GM12878 (cell line): ENCODE data around the gene TMEM44. TPM values are rescaled to one million over a fixed set of nuclear protein-coding genes. Genes with fewer than 3 reads are reported as not detected.
A peak's percentile ranks its signal among the peaks of the same experiment; 100 is the strongest.

ENCODE experiments used
- BCL11A ChIP-seq: IDR thresholded peaks from 2 replicates; pipeline ENCODE4 v1.6.1; 2011; ENCODE audit warnings: low read depth, low read length
- GABPA ChIP-seq: IDR thresholded peaks from 2 replicates; pipeline ENCODE4 v1.6.1; 2014; ENCODE audit warnings: antibody characterized with exemption, low read depth, mild to moderate bottlenecking, inconsistent platforms
- HDAC2 ChIP-seq: fragments of 200-600 bp; sonication (generic); IDR thresholded peaks from 2 replicates; pipeline ENCODE4 v1.6.1; 2017
- IKZF1 ChIP-seq: fragments of 450-650 bp; conservative IDR thresholded peaks from 2 replicates; pipeline ENCODE4 v1.6.1; 2017; ENCODE audit warnings: antibody characterized with exemption, mild to moderate bottlenecking
- IKZF2 ChIP-seq, 2 experiments: fragments of 450-650 bp; IDR thresholded peaks; 2 replicates each; pipeline ENCODE4 v1.6.1; 2017; ENCODE audit warnings: mild to moderate bottlenecking in 2 of 2, moderate library complexity in 2 of 2
- KAT2A ChIP-seq: conservative IDR thresholded peaks from 2 replicates; pipeline ENCODE4 v1.6.1; 2011; ENCODE audit warnings: low read depth, low read length; ENCODE audit not compliant: control insufficient read depth
- RBBP5 ChIP-seq: fragments of 200-600 bp; sonication (generic); conservative IDR thresholded peaks from 2 replicates; pipeline ENCODE4 v1.6.1; 2016
- SIN3A ChIP-seq: IDR thresholded peaks from 2 replicates; pipeline ENCODE4 v1.6.1; 2012; ENCODE audit warnings: low read depth, low read length, improper control_type of control experiment
- polyA plus RNA-seq, 11 experiments: library from polyadenylated mRNA; depleted of rRNA in 4 of 11; unstranded in 6 of 11; stranded (reverse) in 5 of 11; fragments of >200 nt; fragmentation: Nextera tagmentation in 4 of 11; fragmentation: Illumina TruSeq in 1 of 11; extraction: Ambion mirVana in 4 of 11; extraction: Trizol in 1 of 11; gene quantifications; 1 replicate in 1 of 11; 2 replicates in 10 of 11; pipeline versions ENCODE4 v1.2.1 to v1.2.3, GENCODE V29; 2011 to 2016; ENCODE audit warnings: inconsistent platforms in 2 of 11, missing spikeins in 2 of 11, low read depth in 1 of 11
- total RNA-seq, 4 experiments: library from RNA; depleted of rRNA in 3 of 4; stranded (reverse); fragments of >200 nt in 3 of 4; fragmentation: Illumina TruSeq in 1 of 4; extraction: Trizol in 1 of 4; gene quantifications; 2 replicates each; pipeline versions ENCODE4 v1.2.1 to v1.2.3, GENCODE V29; 2013 to 2021
- TF ChIP-seq, protein P1 (sequence below), 3 experiments: IDR thresholded peaks in 2 of 3; conservative IDR thresholded peaks in 1 of 3; 2 replicates each; pipeline ENCODE4 v1.5.1; 2011; ENCODE audit warnings: low read depth in 3 of 3, low read length in 3 of 3, mild to moderate bottlenecking in 3 of 3, control low read depth in 2 of 3, moderate library complexity in 2 of 3, inconsistent platforms in 1 of 3, mixed read lengths in 1 of 3; ENCODE audit not compliant: control insufficient read depth in 2 of 3, insufficient read depth in 1 of 3; ENCODE audit errors: extremely low read depth in 1 of 3
- TF ChIP-seq, protein P2 (sequence below): IDR thresholded peaks from 2 replicates; pipeline ENCODE4 v1.6.1; 2011; ENCODE audit warnings: low read depth, mild to moderate bottlenecking, low read length, moderate library complexity, borderline replicate concordance; ENCODE audit errors: extremely low read depth
- TF ChIP-seq, protein P3 (sequence below): fragments of 450-650 bp; IDR thresholded peaks from 2 replicates; pipeline ENCODE4 v1.6.1; 2017; ENCODE audit warnings: borderline replicate concordance
- TF ChIP-seq, protein P4 (sequence below): fragments of 450-650 bp; IDR thresholded peaks from 2 replicates; pipeline ENCODE4 v1.6.1; 2017; ENCODE audit warnings: mild to moderate bottlenecking, moderate library complexity
- TF ChIP-seq, protein P5 (sequence below): fragments of 450-650 bp; IDR thresholded peaks from 2 replicates; pipeline ENCODE4 v1.6.1; 2014; ENCODE audit warnings: mild to moderate bottlenecking
- TF ChIP-seq, protein P6 (sequence below): fragments of 450-650 bp; IDR thresholded peaks from 2 replicates; pipeline ENCODE4 v1.6.1; 2017; ENCODE audit warnings: mild to moderate bottlenecking, low read depth, inconsistent platforms; ENCODE audit not compliant: poor library complexity, severe bottlenecking

TMEM44 gene
- total and polyA plus RNA-seq, 10 of the 15 experiments (the other 5 are each of a cell fraction or from before 2014, with no cell fraction given) = 0.57 to 8.3 (median 3.6) TPM

DNA sequence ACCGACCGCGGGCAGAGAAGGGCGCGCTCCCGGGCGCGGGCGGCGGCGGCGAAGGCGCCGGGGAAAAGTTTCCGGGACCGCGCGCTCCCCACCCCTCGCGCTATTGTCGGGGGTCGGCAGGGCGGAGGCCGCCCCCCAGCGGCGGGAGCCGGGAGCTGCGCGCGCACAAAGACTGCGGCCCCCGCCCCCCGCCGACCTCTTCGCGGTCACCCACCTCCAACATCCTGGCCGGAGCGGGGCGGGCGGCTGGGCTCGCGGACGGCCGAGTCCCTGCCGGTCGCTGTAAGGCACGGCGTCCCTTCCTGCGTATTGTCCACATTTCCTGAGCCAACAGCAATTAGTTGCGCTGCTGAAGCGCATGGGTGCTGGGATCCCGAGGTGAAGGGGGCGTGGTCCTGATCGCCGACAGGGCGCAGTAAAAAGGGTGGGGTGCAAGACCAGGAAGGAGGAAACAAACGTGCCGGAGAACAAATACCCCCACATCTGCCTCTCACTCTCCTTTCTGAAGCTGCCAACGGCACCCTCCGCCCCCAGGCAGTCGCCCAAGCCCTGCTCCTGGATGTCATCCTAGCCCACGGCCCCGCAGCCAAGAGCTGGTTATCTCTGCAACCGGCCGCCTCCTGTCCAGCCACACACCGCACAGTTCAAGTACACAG lies at the start of gene TMEM44 (continued):
- TF ChIP-seq, protein P1, sequence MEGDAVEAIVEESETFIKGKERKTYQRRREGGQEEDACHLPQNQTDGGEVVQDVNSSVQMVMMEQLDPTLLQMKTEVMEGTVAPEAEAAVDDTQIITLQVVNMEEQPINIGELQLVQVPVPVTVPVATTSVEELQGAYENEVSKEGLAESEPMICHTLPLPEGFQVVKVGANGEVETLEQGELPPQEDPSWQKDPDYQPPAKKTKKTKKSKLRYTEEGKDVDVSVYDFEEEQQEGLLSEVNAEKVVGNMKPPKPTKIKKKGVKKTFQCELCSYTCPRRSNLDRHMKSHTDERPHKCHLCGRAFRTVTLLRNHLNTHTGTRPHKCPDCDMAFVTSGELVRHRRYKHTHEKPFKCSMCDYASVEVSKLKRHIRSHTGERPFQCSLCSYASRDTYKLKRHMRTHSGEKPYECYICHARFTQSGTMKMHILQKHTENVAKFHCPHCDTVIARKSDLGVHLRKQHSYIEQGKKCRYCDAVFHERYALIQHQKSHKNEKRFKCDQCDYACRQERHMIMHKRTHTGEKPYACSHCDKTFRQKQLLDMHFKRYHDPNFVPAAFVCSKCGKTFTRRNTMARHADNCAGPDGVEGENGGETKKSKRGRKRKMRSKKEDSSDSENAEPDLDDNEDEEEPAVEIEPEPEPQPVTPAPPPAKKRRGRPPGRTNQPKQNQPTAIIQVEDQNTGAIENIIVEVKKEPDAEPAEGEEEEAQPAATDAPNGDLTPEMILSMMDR (IDR thresholded peaks at IDR 0.05 in 2 of 3, conservative IDR thresholded peaks at IDR 0.05 in 1 of 3; ENCODE audit: control insufficient read depth in 2 of 3, extremely low read depth in 1 of 3, insufficient read depth in 1 of 3, low read depth in 3 of 3, low read length in 3 of 3) = peak; percentile 48 to 63 (median 60); a peak in 5 of 6 replicates
- TF ChIP-seq IKZF1 = peak; percentile 87
- TF ChIP-seq, protein P2, sequence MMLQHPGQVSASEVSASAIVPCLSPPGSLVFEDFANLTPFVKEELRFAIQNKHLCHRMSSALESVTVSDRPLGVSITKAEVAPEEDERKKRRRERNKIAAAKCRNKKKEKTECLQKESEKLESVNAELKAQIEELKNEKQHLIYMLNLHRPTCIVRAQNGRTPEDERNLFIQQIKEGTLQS = no peak
- TF ChIP-seq BCL11A = no peak
- TF ChIP-seq, protein P3, sequence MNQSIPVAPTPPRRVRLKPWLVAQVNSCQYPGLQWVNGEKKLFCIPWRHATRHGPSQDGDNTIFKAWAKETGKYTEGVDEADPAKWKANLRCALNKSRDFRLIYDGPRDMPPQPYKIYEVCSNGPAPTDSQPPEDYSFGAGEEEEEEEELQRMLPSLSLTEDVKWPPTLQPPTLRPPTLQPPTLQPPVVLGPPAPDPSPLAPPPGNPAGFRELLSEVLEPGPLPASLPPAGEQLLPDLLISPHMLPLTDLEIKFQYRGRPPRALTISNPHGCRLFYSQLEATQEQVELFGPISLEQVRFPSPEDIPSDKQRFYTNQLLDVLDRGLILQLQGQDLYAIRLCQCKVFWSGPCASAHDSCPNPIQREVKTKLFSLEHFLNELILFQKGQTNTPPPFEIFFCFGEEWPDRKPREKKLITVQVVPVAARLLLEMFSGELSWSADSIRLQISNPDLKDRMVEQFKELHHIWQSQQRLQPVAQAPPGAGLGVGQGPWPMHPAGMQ = no peak
- TF ChIP-seq KAT2A = no peak
- TF ChIP-seq RBBP5 = no peak
- TF ChIP-seq, protein P4, sequence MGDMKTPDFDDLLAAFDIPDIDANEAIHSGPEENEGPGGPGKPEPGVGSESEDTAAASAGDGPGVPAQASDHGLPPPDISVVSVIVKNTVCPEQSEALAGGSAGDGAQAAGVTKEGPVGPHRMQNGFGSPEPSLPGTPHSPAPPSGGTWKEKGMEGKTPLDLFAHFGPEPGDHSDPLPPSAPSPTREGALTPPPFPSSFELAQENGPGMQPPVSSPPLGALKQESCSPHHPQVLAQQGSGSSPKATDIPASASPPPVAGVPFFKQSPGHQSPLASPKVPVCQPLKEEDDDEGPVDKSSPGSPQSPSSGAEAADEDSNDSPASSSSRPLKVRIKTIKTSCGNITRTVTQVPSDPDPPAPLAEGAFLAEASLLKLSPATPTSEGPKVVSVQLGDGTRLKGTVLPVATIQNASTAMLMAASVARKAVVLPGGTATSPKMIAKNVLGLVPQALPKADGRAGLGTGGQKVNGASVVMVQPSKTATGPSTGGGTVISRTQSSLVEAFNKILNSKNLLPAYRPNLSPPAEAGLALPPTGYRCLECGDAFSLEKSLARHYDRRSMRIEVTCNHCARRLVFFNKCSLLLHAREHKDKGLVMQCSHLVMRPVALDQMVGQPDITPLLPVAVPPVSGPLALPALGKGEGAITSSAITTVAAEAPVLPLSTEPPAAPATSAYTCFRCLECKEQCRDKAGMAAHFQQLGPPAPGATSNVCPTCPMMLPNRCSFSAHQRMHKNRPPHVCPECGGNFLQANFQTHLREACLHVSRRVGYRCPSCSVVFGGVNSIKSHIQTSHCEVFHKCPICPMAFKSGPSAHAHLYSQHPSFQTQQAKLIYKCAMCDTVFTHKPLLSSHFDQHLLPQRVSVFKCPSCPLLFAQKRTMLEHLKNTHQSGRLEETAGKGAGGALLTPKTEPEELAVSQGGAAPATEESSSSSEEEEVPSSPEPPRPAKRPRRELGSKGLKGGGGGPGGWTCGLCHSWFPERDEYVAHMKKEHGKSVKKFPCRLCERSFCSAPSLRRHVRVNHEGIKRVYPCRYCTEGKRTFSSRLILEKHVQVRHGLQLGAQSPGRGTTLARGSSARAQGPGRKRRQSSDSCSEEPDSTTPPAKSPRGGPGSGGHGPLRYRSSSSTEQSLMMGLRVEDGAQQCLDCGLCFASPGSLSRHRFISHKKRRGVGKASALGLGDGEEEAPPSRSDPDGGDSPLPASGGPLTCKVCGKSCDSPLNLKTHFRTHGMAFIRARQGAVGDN = no peak
- no peak for TF ChIP-seq GABPA
- peak in 1 of 2 experiments; percentile 34; a peak in 1 of 4 replicates for TF ChIP-seq IKZF2 (IDR thresholded peaks at IDR 0.05)
- TF ChIP-seq HDAC2 = no peak
- TF ChIP-seq, protein P5, sequence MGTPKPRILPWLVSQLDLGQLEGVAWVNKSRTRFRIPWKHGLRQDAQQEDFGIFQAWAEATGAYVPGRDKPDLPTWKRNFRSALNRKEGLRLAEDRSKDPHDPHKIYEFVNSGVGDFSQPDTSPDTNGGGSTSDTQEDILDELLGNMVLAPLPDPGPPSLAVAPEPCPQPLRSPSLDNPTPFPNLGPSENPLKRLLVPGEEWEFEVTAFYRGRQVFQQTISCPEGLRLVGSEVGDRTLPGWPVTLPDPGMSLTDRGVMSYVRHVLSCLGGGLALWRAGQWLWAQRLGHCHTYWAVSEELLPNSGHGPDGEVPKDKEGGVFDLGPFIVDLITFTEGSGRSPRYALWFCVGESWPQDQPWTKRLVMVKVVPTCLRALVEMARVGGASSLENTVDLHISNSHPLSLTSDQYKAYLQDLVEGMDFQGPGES = no peak
- no peak for TF ChIP-seq SIN3A
- TF ChIP-seq, protein P6, sequence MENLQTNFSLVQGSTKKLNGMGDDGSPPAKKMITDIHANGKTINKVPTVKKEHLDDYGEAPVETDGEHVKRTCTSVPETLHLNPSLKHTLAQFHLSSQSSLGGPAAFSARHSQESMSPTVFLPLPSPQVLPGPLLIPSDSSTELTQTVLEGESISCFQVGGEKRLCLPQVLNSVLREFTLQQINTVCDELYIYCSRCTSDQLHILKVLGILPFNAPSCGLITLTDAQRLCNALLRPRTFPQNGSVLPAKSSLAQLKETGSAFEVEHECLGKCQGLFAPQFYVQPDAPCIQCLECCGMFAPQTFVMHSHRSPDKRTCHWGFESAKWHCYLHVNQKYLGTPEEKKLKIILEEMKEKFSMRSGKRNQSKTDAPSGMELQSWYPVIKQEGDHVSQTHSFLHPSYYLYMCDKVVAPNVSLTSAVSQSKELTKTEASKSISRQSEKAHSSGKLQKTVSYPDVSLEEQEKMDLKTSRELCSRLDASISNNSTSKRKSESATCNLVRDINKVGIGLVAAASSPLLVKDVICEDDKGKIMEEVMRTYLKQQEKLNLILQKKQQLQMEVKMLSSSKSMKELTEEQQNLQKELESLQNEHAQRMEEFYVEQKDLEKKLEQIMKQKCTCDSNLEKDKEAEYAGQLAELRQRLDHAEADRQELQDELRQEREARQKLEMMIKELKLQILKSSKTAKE = no peak
